Karpas-422 (cell line): ENCODE measurements around the gene RING1. TPM values are rescaled to one million over a fixed set of nuclear protein-coding genes. Genes with fewer than 3 reads are reported as not detected.
A peak's percentile ranks its signal among the peaks of the same experiment; 100 is the strongest.

ENCODE experiments used
- DNase-seq: peaks from one replicate; pipeline ENCODE4 v3.0.0-alpha.2; 2015
- H2AFZ ChIP-seq: fragments of 200-600 bp; sonication (generic); 2 replicates; pipeline ENCODE4 v1.6.1; 2014; ENCODE audit warnings: antibody characterized with exemption, low read length, mixed read lengths
- H3K27ac ChIP-seq: fragments of 200-600 bp; sonication (generic); 2 replicates; pipeline ENCODE4 v1.5.1; 2014; ENCODE audit warnings: mild to moderate bottlenecking, low read length, moderate library complexity
- H3K27me3 ChIP-seq: fragments of 200-600 bp; sonication (generic); 2 replicates; pipeline ENCODE4 v1.6.1; 2014; ENCODE audit warnings: low read length, mixed read lengths
- H3K36me3 ChIP-seq: fragments of 200-600 bp; sonication (generic); 2 replicates; pipeline ENCODE4 v1.6.1; 2014; ENCODE audit warnings: low read length, mixed read lengths; ENCODE audit not compliant: insufficient read depth
- H3K4me1 ChIP-seq: fragments of 200-600 bp; sonication (generic); 2 replicates; pipeline ENCODE4 v1.6.1; 2014; ENCODE audit warnings: mild to moderate bottlenecking, low read length, mixed read lengths
- H3K4me2 ChIP-seq: fragments of 200-600 bp; sonication (generic); 2 replicates; pipeline ENCODE4 v1.6.1; 2014; ENCODE audit warnings: low read length, low read depth, mild to moderate bottlenecking; ENCODE audit not compliant: poor library complexity, severe bottlenecking
- H3K4me3 ChIP-seq: fragments of 200-600 bp; sonication (generic); 2 replicates; pipeline ENCODE4 v1.5.1; 2014; ENCODE audit warnings: mild to moderate bottlenecking, antibody characterized with exemption, low read length, mixed read lengths
- H3K79me2 ChIP-seq: fragments of 200-600 bp; sonication (generic); 2 replicates; pipeline ENCODE4 v1.6.1; 2014; ENCODE audit warnings: mild to moderate bottlenecking, low read length, mixed read lengths
- H3K9ac ChIP-seq: fragments of 200-600 bp; sonication (generic); 2 replicates; pipeline ENCODE4 v1.6.0; 2014; ENCODE audit warnings: low read length
- H3K9me2 ChIP-seq: fragments of 200-600 bp; sonication (generic), shearing (Covaris generic); replicated peaks from 2 replicates; pipeline ENCODE4 v1.6.0; 2014; ENCODE audit warnings: mild to moderate bottlenecking, low read length, moderate library complexity; ENCODE audit not compliant: insufficient read depth
- H3K9me3 ChIP-seq: fragments of 300-700, 200-600 bp; sonication (generic); 2 replicates; pipeline ENCODE4 v1.6.1; 2014; ENCODE audit warnings: low read length, mixed read lengths
- H4K20me1 ChIP-seq: fragments of 200-600 bp; sonication (generic); 2 replicates; pipeline ENCODE4 v1.6.1; 2014; ENCODE audit warnings: mild to moderate bottlenecking, antibody characterized with exemption, low read length, low read depth; ENCODE audit not compliant: insufficient read depth
- total RNA-seq: library from RNA; depleted of rRNA; stranded (reverse); fragments of >200 nt; shearing (Covaris generic); gene quantifications from 2 replicates; pipeline ENCODE4 v1.2.3, GENCODE V29; 2014; ENCODE audit warnings: low replicate concordance

Gene RING1
- total RNA-seq, 1 experiment from 2014 or later = 14.2 TPM

- H3K79me2 ChIP-seq = no peaks in the 10 kb centered on the region
- no peaks in the 10 kb centered on the region for H3K36me3 ChIP-seq
- no peaks in the 10 kb centered on the region for H4K20me1 ChIP-seq
- no peak overlapping the region for H2AFZ ChIP-seq
- H3K4me3 ChIP-seq = no peak overlapping the region
- H3K4me1 ChIP-seq = no peaks in the 10 kb centered on the region
- no peak overlapping the region for H3K27ac ChIP-seq
- no peak for DNase-seq
- no peaks in the 10 kb centered on the region for H3K27me3 ChIP-seq
- no peaks in the 10 kb centered on the region for H3K9me2 ChIP-seq
- H3K9me3 ChIP-seq = no peaks in the 10 kb centered on the region
- no peak overlapping the region for H3K4me2 ChIP-seq
- no peak overlapping the region for H3K9ac ChIP-seq
Observed at GRCh38 chr6:33176906-33177305, 31.4 kb upstream of the RING1 start.

GRCh38 chr6:33177552-33178446 is 30.5 kb upstream of the RING1 start:
- H3K9ac ChIP-seq = no peak overlapping the region
- H3K4me1 ChIP-seq = no peaks in the 10 kb centered on the region
- no peak overlapping the region for H2AFZ ChIP-seq
- no peak for DNase-seq
- no peaks in the 10 kb centered on the region for H3K27me3 ChIP-seq
- H3K9me3 ChIP-seq = peaks cover 1% of the 10 kb centered on the region; the same call in 1 of the 2 replicates
- H3K27ac ChIP-seq = no peak overlapping the region
- H3K4me2 ChIP-seq = no peak overlapping the region
- H4K20me1 ChIP-seq = no peaks in the 10 kb centered on the region
- no peaks in the 10 kb centered on the region for H3K9me2 ChIP-seq
- H3K79me2 ChIP-seq = no peaks in the 10 kb centered on the region
- no peaks in the 10 kb centered on the region for H3K36me3 ChIP-seq
- no peak overlapping the region for H3K4me3 ChIP-seq

- DNase-seq = no peak
- Histone ChIP-seq H3K36me3 (no peaks in the 10 kb centered on the region; the same call in 1 of the 2 replicates), H3K9me2 (no peaks in the 10 kb centered on the region), H3K4me1 (no peaks in the 10 kb centered on the region), H2AFZ (no peak overlapping the region), H3K4me2 (no peak overlapping the region), H3K9ac (no peak overlapping the region), H4K20me1 (no peaks in the 10 kb centered on the region), H3K9me3 (peaks cover 9% of the 10 kb centered on the region), H3K4me3 (no peak overlapping the region), H3K79me2 (no peaks in the 10 kb centered on the region), H3K27ac (no peak overlapping the region), H3K27me3 (no peaks in the 10 kb centered on the region)
Observed at GRCh38 chr6:33178755-33179475, 29.4 kb upstream of the RING1 start.

GRCh38 chr6:33181141-33181540 is 27.2 kb upstream of the RING1 start:
- no peaks in the 10 kb centered on the region for H4K20me1 ChIP-seq
- no peak overlapping the region for H3K4me3 ChIP-seq
- no peaks in the 10 kb centered on the region; the same call in 1 of the 2 replicates for H3K36me3 ChIP-seq
- no peaks in the 10 kb centered on the region for H3K79me2 ChIP-seq
- no peaks in the 10 kb centered on the region for H3K4me1 ChIP-seq
- no peaks in the 10 kb centered on the region for H3K9me2 ChIP-seq
- H3K27me3 ChIP-seq = no peaks in the 10 kb centered on the region
- peaks cover 9% of the 10 kb centered on the region for H3K9me3 ChIP-seq
- H3K9ac ChIP-seq = no peak overlapping the region
- no peak overlapping the region for H2AFZ ChIP-seq
- DNase-seq = no peak
- no peak overlapping the region for H3K4me2 ChIP-seq
- no peak overlapping the region for H3K27ac ChIP-seq

GRCh38 chr6:33183071-33183683 is 25.1 kb upstream of the RING1 start:
- Histone ChIP-seq H3K36me3 (no peaks in the 10 kb centered on the region; the same call in 1 of the 2 replicates), H4K20me1 (no peaks in the 10 kb centered on the region), H3K9me3 (peaks cover 9% of the 10 kb centered on the region), H3K9me2 (no peaks in the 10 kb centered on the region), H3K4me1 (no peaks in the 10 kb centered on the region), H3K9ac (no peak overlapping the region), H3K27ac (no peak overlapping the region), H3K27me3 (no peaks in the 10 kb centered on the region), H2AFZ (peak overlapping the region; percentile 97), H3K4me2 (no peak overlapping the region), H3K79me2 (no peaks in the 10 kb centered on the region), H3K4me3 (peak overlapping the region; percentile 2; the same call in 1 of the 2 replicates)
- DNase-seq = peak; percentile 60

GRCh38 chr6:33185190-33185589 is 23.1 kb upstream of the RING1 start:
- Histone ChIP-seq H3K9me3 (peaks cover 9% of the 10 kb centered on the region), H3K4me2 (no peak overlapping the region), H3K27me3 (no peaks in the 10 kb centered on the region), H3K4me3 (no peak overlapping the region), H3K4me1 (no peaks in the 10 kb centered on the region), H3K79me2 (no peaks in the 10 kb centered on the region), H2AFZ (no peak overlapping the region), H3K27ac (no peak overlapping the region), H4K20me1 (no peaks in the 10 kb centered on the region), H3K9me2 (no peaks in the 10 kb centered on the region), H3K9ac (no peak overlapping the region), H3K36me3 (no peaks in the 10 kb centered on the region; the same call in 1 of the 2 replicates)
- DNase-seq = no peak

GRCh38 chr6:33185654-33186187 is 22.6 kb upstream of the RING1 start:
- H3K4me1 ChIP-seq = no peaks in the 10 kb centered on the region
- H4K20me1 ChIP-seq = no peaks in the 10 kb centered on the region
- no peaks in the 10 kb centered on the region for H3K79me2 ChIP-seq
- no peaks in the 10 kb centered on the region; the same call in 1 of the 2 replicates for H3K36me3 ChIP-seq
- peaks cover 9% of the 10 kb centered on the region for H3K9me3 ChIP-seq
- H3K27ac ChIP-seq = no peak overlapping the region
- H3K4me2 ChIP-seq = no peak overlapping the region
- no peak overlapping the region for H3K4me3 ChIP-seq
- no peaks in the 10 kb centered on the region for H3K27me3 ChIP-seq
- no peak overlapping the region for H3K9ac ChIP-seq
- H2AFZ ChIP-seq = no peak overlapping the region
- H3K9me2 ChIP-seq = no peaks in the 10 kb centered on the region
- DNase-seq = no peak

GRCh38 chr6:33187809-33188208 is 20.5 kb upstream of the RING1 start:
- DNase-seq = no peak
- no peaks in the 10 kb centered on the region for H3K79me2 ChIP-seq
- H3K4me1 ChIP-seq = peaks cover 3% of the 10 kb centered on the region
- no peaks in the 10 kb centered on the region for H3K27me3 ChIP-seq
- H3K36me3 ChIP-seq = no peaks in the 10 kb centered on the region; the same call in 1 of the 2 replicates
- no peak overlapping the region for H3K4me2 ChIP-seq
- H3K9ac ChIP-seq = no peak overlapping the region
- no peak overlapping the region for H2AFZ ChIP-seq
- H4K20me1 ChIP-seq = no peaks in the 10 kb centered on the region
- H3K9me2 ChIP-seq = no peaks in the 10 kb centered on the region
- no peak overlapping the region for H3K27ac ChIP-seq
- peaks cover 7% of the 10 kb centered on the region for H3K9me3 ChIP-seq
- H3K4me3 ChIP-seq = no peak overlapping the region
